ENCODE results near the gene ZRANB3. TPM values are rescaled to one million over a fixed set of nuclear protein-coding genes. Genes with fewer than 3 reads are reported as not detected.

The ZRANB3 gene
- total RNA-seq, 1 donor from 2014 or later = 18.6 TPM

GRCh38 chr2:135256531-135257260 is 274.3 kb downstream of the ZRANB3 start:
- DNase-seq (ENCODE audit: low spot score, unreplicated experiment) = no peak
- H3K27me3 Mint-ChIP-seq = no peaks in the 10 kb centered on the region
- H3K4me1 Mint-ChIP-seq (ENCODE audit: low read depth) = no peaks in the 10 kb centered on the region
- no peak overlapping the region for H3K27ac Mint-ChIP-seq
- H3K36me3 Mint-ChIP-seq (ENCODE audit: insufficient read depth) = peaks cover 2% of the 10 kb centered on the region
- H3K4me3 Mint-ChIP-seq (ENCODE audit: low read depth) = no peak overlapping the region
- H3K9me3 Mint-ChIP-seq (ENCODE audit: low read depth) = peaks cover 3% of the 10 kb centered on the region
- no peak for TF ChIP-seq CTCF (IDR thresholded peaks at IDR 0.05; ENCODE audit: unreplicated experiment)

- no peak overlapping the region for H3K27ac Mint-ChIP-seq
- no peak for DNase-seq (ENCODE audit: low spot score, unreplicated experiment)
- peaks cover 7% of the 10 kb centered on the region for H3K36me3 Mint-ChIP-seq (ENCODE audit: insufficient read depth)
- H3K4me3 Mint-ChIP-seq (ENCODE audit: low read depth) = no peak overlapping the region
- peaks cover 3% of the 10 kb centered on the region for H3K9me3 Mint-ChIP-seq (ENCODE audit: low read depth)
- TF ChIP-seq CTCF (IDR thresholded peaks at IDR 0.05; ENCODE audit: unreplicated experiment) = no peak
- no peaks in the 10 kb centered on the region for H3K4me1 Mint-ChIP-seq (ENCODE audit: low read depth)
- no peaks in the 10 kb centered on the region for H3K27me3 Mint-ChIP-seq
Observed at GRCh38 chr2:135255208-135255607, 275.8 kb downstream of the ZRANB3 start.

- Mint-ChIP-seq H3K4me3 (ENCODE audit: low read depth) (no peak overlapping the region), H3K4me1 (ENCODE audit: low read depth) (no peaks in the 10 kb centered on the region), H3K36me3 (ENCODE audit: insufficient read depth) (peaks cover 19% of the 10 kb centered on the region), H3K27me3 (no peaks in the 10 kb centered on the region), H3K27ac (no peak overlapping the region), H3K9me3 (ENCODE audit: low read depth) (peaks cover 11% of the 10 kb centered on the region)
- no peak for DNase-seq (ENCODE audit: low spot score, unreplicated experiment)
- no peak for TF ChIP-seq CTCF (IDR thresholded peaks at IDR 0.05; ENCODE audit: unreplicated experiment)
Observed at GRCh38 chr2:135252805-135253458, 278.1 kb downstream of the ZRANB3 start.

GRCh38 chr2:135248611-135249010 is 282.4 kb downstream of the ZRANB3 start:
- H3K36me3 Mint-ChIP-seq (ENCODE audit: insufficient read depth) = peaks cover 18% of the 10 kb centered on the region
- DNase-seq (ENCODE audit: low spot score, unreplicated experiment) = no peak
- no peaks in the 10 kb centered on the region for H3K27me3 Mint-ChIP-seq
- H3K4me3 Mint-ChIP-seq (ENCODE audit: low read depth) = no peak overlapping the region
- H3K27ac Mint-ChIP-seq = no peak overlapping the region
- TF ChIP-seq CTCF (IDR thresholded peaks at IDR 0.05; ENCODE audit: unreplicated experiment) = no peak
- H3K4me1 Mint-ChIP-seq (ENCODE audit: low read depth) = no peaks in the 10 kb centered on the region
- H3K9me3 Mint-ChIP-seq (ENCODE audit: low read depth) = peaks cover 8% of the 10 kb centered on the region

- Mint-ChIP-seq H3K9me3 (ENCODE audit: low read depth) (peaks cover 8% of the 10 kb centered on the region), H3K4me1 (ENCODE audit: low read depth) (no peaks in the 10 kb centered on the region), H3K27ac (no peak overlapping the region), H3K27me3 (no peaks in the 10 kb centered on the region), H3K36me3 (ENCODE audit: insufficient read depth) (peaks cover 17% of the 10 kb centered on the region), H3K4me3 (ENCODE audit: low read depth) (no peak overlapping the region)
- DNase-seq (ENCODE audit: low spot score, unreplicated experiment) = no peak
- no peak for TF ChIP-seq CTCF (IDR thresholded peaks at IDR 0.05; ENCODE audit: unreplicated experiment)
Observed at GRCh38 chr2:135246711-135247270, 284.2 kb downstream of the ZRANB3 start.
